Glomerular endothelial cell (primary cell): ENCODE data around the gene VPS25. TPM values are rescaled to one million over a fixed set of nuclear protein-coding genes. Genes with fewer than 3 reads are reported as not detected.

Experiments
- DNase-seq: peaks from one replicate; pipeline ENCODE4 v3.0.0-alpha.2; 2011; ENCODE audit warnings: low read depth, low spot score; ENCODE audit errors: extremely low read depth
- total RNA-seq: library from RNA; depleted of rRNA; stranded (reverse); fragments of >200 nt; gene quantifications from 2 replicates; pipeline ENCODE4 v1.2.3, GENCODE V29; 2015

VPS25 gene
- total RNA-seq, 1 donor from 2014 or later: 67.1 TPM

- no peak for DNase-seq
These were observed 19.3 kb downstream of the VPS25 start for GRCh38 chr17:42792545-42792944.

DNA sequence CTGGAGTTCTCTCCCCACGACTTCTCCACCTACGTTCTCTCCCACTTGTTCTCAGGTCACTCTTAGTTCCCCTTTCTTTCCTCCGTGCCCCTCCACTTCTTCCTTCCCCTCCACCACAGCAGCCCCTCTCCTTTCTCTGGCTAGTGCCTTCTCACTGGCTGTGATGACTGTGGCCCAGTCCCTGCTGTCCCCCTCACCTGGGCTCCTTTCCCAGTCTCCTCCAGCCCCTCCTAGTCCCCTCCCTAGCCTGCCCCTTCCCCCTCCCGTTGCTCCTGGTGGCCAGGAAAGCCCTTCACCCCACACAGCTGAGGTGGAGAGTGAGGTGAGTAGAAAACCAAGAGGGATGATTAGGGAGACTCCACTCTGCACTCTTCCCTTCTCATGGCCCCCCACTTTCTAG, 21.8 kb downstream of the VPS25 start:
- no peak for DNase-seq

DNA sequence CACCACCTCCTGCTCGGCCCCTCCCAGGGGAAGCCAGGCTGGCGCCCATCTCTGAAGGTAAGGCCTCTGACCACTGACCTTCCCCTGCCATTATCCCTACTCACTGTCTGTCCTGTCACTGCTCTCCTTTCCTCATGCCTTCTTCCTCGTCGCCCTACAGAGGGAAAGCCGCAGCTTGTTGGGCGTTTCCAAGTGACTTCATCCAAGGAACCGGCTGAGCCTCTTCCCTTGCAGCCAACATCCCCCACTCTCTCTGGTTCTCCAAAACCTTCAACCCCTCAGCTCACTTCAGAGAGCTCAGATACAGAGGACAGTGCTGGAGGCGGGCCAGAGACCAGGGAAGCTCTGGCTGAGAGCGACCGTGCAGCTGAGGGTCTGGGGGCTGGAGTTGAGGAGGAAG, 22.2 kb downstream of the VPS25 start:
- no peak for DNase-seq

GRCh38 chr17:42796066-42796758, 23.0 kb downstream of the VPS25 start:
- no peak for DNase-seq

DNA sequence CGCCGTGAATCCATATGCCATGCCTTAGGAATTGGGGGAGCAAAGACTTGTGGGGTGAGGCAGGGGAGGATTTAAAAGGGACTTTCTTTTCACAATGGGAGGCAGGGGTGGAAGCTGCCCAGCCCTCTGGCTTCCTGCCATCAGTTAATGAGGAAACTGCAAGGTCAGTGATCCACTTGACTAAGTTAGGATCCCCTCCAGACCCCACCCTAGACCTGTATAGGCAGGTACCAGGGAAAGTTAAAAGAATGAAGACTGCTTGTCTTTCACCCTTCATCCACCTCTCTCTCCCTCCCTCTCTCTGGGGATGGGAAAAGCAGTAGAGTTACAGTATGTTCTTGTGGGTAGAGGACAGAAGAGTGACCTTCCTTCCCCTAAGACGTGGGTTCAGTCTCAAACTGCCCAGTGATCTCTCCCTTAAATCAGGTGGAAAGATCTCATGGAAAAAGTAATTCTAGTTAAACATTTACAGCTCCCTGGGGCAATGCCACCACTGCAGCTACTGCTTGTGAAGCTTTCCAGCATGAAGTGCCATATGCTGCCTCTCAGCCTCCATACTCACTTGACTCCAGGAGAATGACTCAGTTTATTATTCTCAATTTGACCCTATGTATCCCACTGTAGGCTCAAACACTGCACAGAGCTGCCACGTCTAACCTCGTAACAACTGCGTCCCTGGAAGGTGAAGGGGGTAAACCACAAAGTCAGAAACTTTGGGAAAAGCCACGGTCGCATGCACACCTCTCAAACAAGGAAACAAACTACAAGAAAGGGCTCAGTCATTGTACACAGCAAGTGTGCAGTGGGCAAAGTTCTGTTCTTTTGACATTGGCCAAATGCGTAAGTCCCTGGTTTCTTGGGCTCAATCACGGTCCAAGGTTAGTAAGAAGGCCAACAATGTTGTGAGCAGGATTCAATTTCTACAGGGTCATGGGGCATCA, 24.1 kb downstream of the VPS25 start:
- no peak for DNase-seq

GRCh38 chr17:42798011-42798382, 24.7 kb downstream of the VPS25 start:
- no peak for DNase-seq

- DNase-seq: no peak
These were observed 25.4 kb downstream of the VPS25 start, which contains the start of the genes CNTD1 and COA3 for GRCh38 chr17:42798383-42799380. Gene CNTD1 (plus strand): TSS chr17:42798861. CDS start chr17:42799068, 207 bp downstream. Gene COA3 (minus strand): TSS chr17:42798704. CDS start chr17:42798681, 23 bp downstream.

GRCh38 chr17:42803074-42803883, 30.0 kb downstream of the VPS25 start:
- no peak for DNase-seq

DNA sequence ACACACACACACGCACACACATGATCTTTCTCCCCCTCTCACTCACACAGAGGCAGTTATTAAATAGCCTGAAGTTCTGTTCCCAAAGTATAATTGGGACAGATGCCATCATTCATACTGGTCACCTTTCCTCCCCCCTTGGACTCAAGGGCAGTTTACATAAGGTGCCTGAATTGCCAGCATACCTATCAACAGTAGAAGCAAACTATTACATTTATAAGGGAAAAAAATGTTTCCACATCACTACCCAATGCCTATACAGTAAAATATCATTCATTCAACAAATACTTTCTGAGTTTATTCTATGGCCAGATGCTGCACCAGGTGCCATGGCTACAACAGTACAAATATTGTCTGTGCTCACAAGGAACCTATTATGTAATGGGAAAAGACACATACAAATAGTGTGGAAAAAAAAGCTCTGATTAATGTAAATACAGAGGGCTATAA, 31.7 kb downstream of the VPS25 start:
- DNase-seq: no peak

- DNase-seq: no peak
These were observed 33.0 kb downstream of the VPS25 start for GRCh38 chr17:42806249-42806648.

GRCh38 chr17:42809250-42809649, 36.0 kb downstream of the VPS25 start:
- no peak for DNase-seq

- DNase-seq: peak; percentile 77
These were observed 41.6 kb downstream of the VPS25 start for GRCh38 chr17:42814633-42815399.

DNA sequence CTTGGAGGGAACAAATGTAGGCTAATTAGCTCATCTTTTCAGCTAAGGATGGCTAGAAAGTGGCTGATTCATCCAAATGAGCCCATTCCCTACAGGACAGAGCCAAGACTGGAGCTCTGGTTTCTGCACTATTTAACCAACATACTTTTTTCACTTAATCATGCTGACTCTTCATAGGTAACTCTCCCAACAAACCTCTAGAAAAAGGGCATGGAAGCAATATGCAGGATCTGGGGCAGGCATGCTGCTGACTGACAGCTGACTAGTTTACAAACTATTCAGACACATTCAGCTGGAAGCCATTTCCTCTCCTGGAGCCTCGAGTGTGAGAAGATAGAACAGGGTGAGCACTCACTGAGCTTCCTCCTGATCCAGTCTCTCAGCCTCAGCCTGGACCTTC, 44.6 kb downstream of the VPS25 start:
- DNase-seq: no peak

GRCh38 chr17:42818379-42818778, 45.1 kb downstream of the VPS25 start:
- DNase-seq: no peak

GRCh38 chr17:42819939-42820535, 46.8 kb downstream of the VPS25 start:
- no peak for DNase-seq

- no peak for DNase-seq
These were observed 47.9 kb downstream of the VPS25 start for GRCh38 chr17:42821176-42821575.

GRCh38 chr17:42827472-42827871, 54.2 kb downstream of the VPS25 start:
- DNase-seq: no peak
